A549 (cell line): ENCODE measurements around the gene RHAG. TPM values are rescaled to one million over a fixed set of nuclear protein-coding genes. Genes with fewer than 3 reads are reported as not detected.

Experiments
- ATAC-seq, 2 experiments: fragments of 200-7000 bp in 1 of 2; fragments of >200 bp in 1 of 2; cut with Nextera tagmentation in 1 of 2; cut with Tn5 transposase in 1 of 2; 3 replicates each; pipeline versions ENCODE4 v1.8.0 to v1.9.1; 2018 to 2020; ENCODE audit warnings: mild to moderate bottlenecking in 1 of 2, moderate library complexity in 1 of 2
- CTCF ChIA-PET: fragments of 300-600 bp; sonication (Branson Sonifier 250); formaldehyde crosslinking; extraction: SDS; loops from one replicate; lab custom pipeline; 2021; ENCODE audit warnings: antibody characterized with exemption, inconsistent platforms; lab: Yijun Ruan, JAX
- POLR2A ChIA-PET: fragments of 350-600 bp; formaldehyde crosslinking; extraction: SDS; loops from one replicate; lab custom pipeline; 2021; ENCODE audit warnings: antibody characterized with exemption, inconsistent platforms; lab: Yijun Ruan, JAX
- DNase-seq, 2 experiments: peaks; one replicate each; pipeline versions ENCODE4 v3.0.0 to v3.0.0-alpha.2; 2011 to 2016; ENCODE audit warnings: low read depth in 1 of 2, low spot score in 1 of 2
- FAIRE-seq: peaks from 2 replicates; lab custom pipeline; 2011; peaks lifted over from hg19 to GRCh38; lab: Jason Lieb, UNC
- H3K27ac ChIP-seq, 2 experiments: fragments of >200 bp; sonication (Bioruptor Twin); formaldehyde crosslinking; 3 replicates each; pipeline ENCODE4 v1.5.1; 2016 to 2017
- H3K4me1 ChIP-seq: fragments of >200 bp; sonication (Bioruptor Twin); formaldehyde crosslinking; 3 replicates; pipeline ENCODE4 v1.6.1; 2016
- H3K4me2 ChIP-seq: fragments of >200 bp; sonication (Bioruptor Twin); formaldehyde crosslinking; 3 replicates; pipeline ENCODE4 v1.6.1; 2016
- H3K4me3 ChIP-seq: fragments of >200 bp; sonication (Bioruptor Twin); formaldehyde crosslinking; 3 replicates; pipeline ENCODE4 v1.5.1; 2016
- H3K9me3 ChIP-seq: fragments of >200 bp; sonication (Bioruptor Twin); formaldehyde crosslinking; 3 replicates; pipeline ENCODE4 v1.6.1; 2016
- BCL3 ChIP-seq: fragments of >200 bp; sonication (Bioruptor Twin); formaldehyde crosslinking; IDR thresholded peaks from 3 replicates; pipeline ENCODE4 v1.6.1; 2016
- BHLHE40 ChIP-seq: IDR thresholded peaks from 2 replicates; pipeline ENCODE4 v1.6.1; 2012; ENCODE audit warnings: low read depth, low read length, inconsistent platforms
- CHD4 ChIP-seq: fragments of 200-600 bp; sonication (generic); IDR thresholded peaks from 2 replicates; pipeline ENCODE4 v1.6.1; 2016; ENCODE audit warnings: antibody characterized with exemption, mild to moderate bottlenecking, borderline replicate concordance
- E2F6 ChIP-seq: IDR thresholded peaks from 2 replicates; pipeline ENCODE4 v1.6.1; 2012; ENCODE audit warnings: low read depth, borderline replicate concordance
- EHF ChIP-seq: fragments of 250-450 bp; sonication (Bioruptor Pico); IDR thresholded peaks from 2 replicates; pipeline ENCODE4 v1.5.0; 2020; ENCODE audit warnings: mild to moderate bottlenecking
- EHMT2 ChIP-seq: fragments of 200-600 bp; sonication (generic); IDR thresholded peaks from 2 replicates; pipeline ENCODE4 v1.6.1; 2016; ENCODE audit warnings: antibody characterized with exemption, low read depth, mild to moderate bottlenecking, moderate library complexity
- EP300 ChIP-seq, 2 experiments: fragments of >200 bp; sonication (Bioruptor Twin); formaldehyde crosslinking; IDR thresholded peaks; 2 replicates in 1 of 2; 3 replicates in 1 of 2; pipeline ENCODE4 v1.6.1; 2016 to 2017
- ESRRA ChIP-seq: fragments of 150-350 bp; IDR thresholded peaks from 2 replicates; pipeline ENCODE4 v1.6.1; 2014; ENCODE audit warnings: mild to moderate bottlenecking, low read length, borderline replicate concordance
- FOSL2 ChIP-seq, 2 experiments: fragments of 450-650 bp in 1 of 2; fragments of >200 bp in 1 of 2; sonication (Bioruptor Twin) in 1 of 2; formaldehyde crosslinking; IDR thresholded peaks; 2 replicates each; pipeline versions ENCODE4 v1.5.0 to v1.6.1; 2016 to 2020; ENCODE audit warnings: mild to moderate bottlenecking in 1 of 2, moderate library complexity in 1 of 2
- GATA3 ChIP-seq: IDR thresholded peaks from 2 replicates; pipeline ENCODE4 v1.6.1; 2012; ENCODE audit warnings: borderline replicate concordance
- HDAC2 ChIP-seq: fragments of 200-600 bp; sonication (generic); IDR thresholded peaks from 2 replicates; pipeline ENCODE4 v1.6.1; 2016
- HOXB13 ChIP-seq: fragments of 250-450 bp; sonication (Bioruptor Pico); IDR thresholded peaks from 2 replicates; pipeline ENCODE4 v1.5.0; 2020; ENCODE audit warnings: low read depth, mild to moderate bottlenecking, moderate library complexity
- JUN ChIP-seq, 2 experiments: fragments of >200 bp; sonication (Bioruptor Twin); formaldehyde crosslinking; IDR thresholded peaks; 2 replicates in 1 of 2; 3 replicates in 1 of 2; pipeline ENCODE4 v1.6.1; 2016 to 2017
- KDM5A ChIP-seq: fragments of 200-600 bp; sonication (generic); IDR thresholded peaks from 2 replicates; pipeline ENCODE4 v1.6.1; 2016; ENCODE audit warnings: antibody characterized with exemption, mild to moderate bottlenecking
- MAFK ChIP-seq: fragments of 450-650 bp; IDR thresholded peaks from 2 replicates; pipeline ENCODE4 v1.6.1; 2014; ENCODE audit not compliant: partially characterized antibody
- MAZ ChIP-seq: fragments of 150-350 bp; IDR thresholded peaks from 2 replicates; pipeline ENCODE4 v1.6.1; 2014; ENCODE audit warnings: antibody characterized with exemption, low read depth, low read length, borderline replicate concordance
- NFE2L2 ChIP-seq: fragments of 150-350 bp; conservative IDR thresholded peaks from 2 replicates; pipeline ENCODE4 v1.6.1; 2014; ENCODE audit warnings: low read length
- NPAS2 ChIP-seq: fragments of 250-450 bp; sonication (Bioruptor Pico); IDR thresholded peaks from 2 replicates; pipeline ENCODE4 v1.8.0; 2022; ENCODE audit warnings: mild to moderate bottlenecking, moderate library complexity, borderline replicate concordance
- RNF2 ChIP-seq: fragments of 200-600 bp; sonication (generic); IDR thresholded peaks from 2 replicates; pipeline ENCODE4 v1.6.1; 2016; ENCODE audit warnings: low read depth, mild to moderate bottlenecking, antibody characterized with exemption, moderate library complexity, borderline replicate concordance
- SMC3 ChIP-seq: fragments of >200 bp; sonication (Bioruptor Twin); formaldehyde crosslinking; IDR thresholded peaks from 3 replicates; pipeline ENCODE4 v1.6.1; 2018; ENCODE audit warnings: inconsistent platforms
- WGBS: methylation state at CpG from one replicate; pipeline ENCODE4 v1.1.6; 2017; ENCODE audit errors: missing lambda C conversion rate; 5-methylcytosine and 5-hydroxymethylcytosine counted together
- polyA plus RNA-seq, 4 experiments: library from polyadenylated mRNA; depleted of rRNA in 3 of 4; stranded (reverse); fragments of >200 nt; fragmentation: RNase III in 1 of 4; extraction: RNeasy Plus Mini Kit Qiagen cat#74134 plus additional on column Dnase treatment in 1 of 4; gene quantifications; 2 replicates in 3 of 4; 3 replicates in 1 of 4; pipeline ENCODE4 v1.2.3, GENCODE V29; 2011 to 2017
- TF ChIP-seq, protein P1 (sequence below): IDR thresholded peaks from 2 replicates; pipeline ENCODE4 v1.6.1; 2012
- TF ChIP-seq, protein P2 (sequence below): fragments of 250-450 bp; sonication (Bioruptor Pico); IDR thresholded peaks from 2 replicates; pipeline ENCODE4 v1.5.0; 2020; ENCODE audit warnings: low read depth, mild to moderate bottlenecking, moderate library complexity
- TF ChIP-seq, protein P3 (sequence below): fragments of 450-650 bp; IDR thresholded peaks from 2 replicates; pipeline ENCODE4 v1.6.1; 2014; ENCODE audit warnings: antibody characterized with exemption
- TF ChIP-seq, protein P4 (sequence below): fragments of >200 bp; sonication (Bioruptor Twin); formaldehyde crosslinking; IDR thresholded peaks from 3 replicates; pipeline ENCODE4 v1.5.1; 2016

RHAG gene
- polyA plus RNA-seq, 2 of the 4 experiments (the other 2 are of a cell fraction) = 0.05 TPM; not detected in 1

DNA sequence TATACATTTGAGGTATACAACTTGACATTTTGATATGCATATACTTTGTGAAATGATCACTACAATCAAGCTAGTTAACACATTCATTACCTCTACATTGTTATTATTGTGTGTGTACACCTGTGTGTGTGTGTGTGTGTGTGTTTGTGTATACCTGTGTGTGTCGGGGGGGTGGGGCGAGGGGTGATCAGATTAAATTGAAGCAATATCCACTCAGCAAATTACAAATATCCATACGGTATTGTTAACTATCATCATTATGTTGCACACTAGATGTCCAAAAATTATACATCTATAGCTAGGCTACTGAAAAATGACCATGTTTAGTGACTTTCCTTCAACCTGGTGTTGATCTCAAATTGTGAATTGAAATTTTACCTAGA lies 1.8 kb downstream of the RHAG start:
- FAIRE-seq (no peak), DNase-seq (no peak), ATAC-seq (no peak)
- H3K9me3 ChIP-seq = no peaks in the 10 kb centered on the region
- no peaks in the 10 kb centered on the region for H3K4me1 ChIP-seq
- TF ChIP-seq CHD4 = no peak
- no peak for TF ChIP-seq FOSL2 (IDR thresholded peaks at IDR 0.05)
- TF ChIP-seq FOSL2 (CRISPR knock-in tag; IDR thresholded peaks at IDR 0.05) = no peak
- TF ChIP-seq EHF (CRISPR knock-in tag) = no peak
- H3K27ac ChIP-seq = no peak overlapping the region
- CTCF ChIA-PET = interaction anchor here (2.4 kb wide), 1 partner anchor 12 kb away, joined by 10 read pairs; no protein-coding TSS in a partner anchor
- POLR2A ChIA-PET = no interaction called here
- H3K4me3 ChIP-seq = no peak overlapping the region
- WGBS = 43% methylated on average over 3 of the region's 3 CpGs
- no peak overlapping the region for H3K4me2 ChIP-seq

GRCh38 chr6:49634092-49634835 lies 2.4 kb downstream of the RHAG start:
- ATAC-seq = no peak
- H3K9me3 ChIP-seq = no peaks in the 10 kb centered on the region
- no peak for FAIRE-seq
- CTCF ChIA-PET = interaction anchor here (2.4 kb wide), 1 partner anchor 11 kb away, joined by 10 read pairs; no protein-coding TSS in a partner anchor
- H3K27ac ChIP-seq = no peak overlapping the region
- no peak overlapping the region for H3K4me3 ChIP-seq
- POLR2A ChIA-PET = no interaction called here
- no peak for DNase-seq
- 46% methylated on average over 6 of the region's 6 CpGs for WGBS
- no peaks in the 10 kb centered on the region for H3K4me1 ChIP-seq
- TF ChIP-seq BHLHE40 (no peak), MAZ (no peak), MAFK (no peak), CHD4 (no peak), NPAS2 (CRISPR knock-in tag) (no peak), EP300 (IDR thresholded peaks at IDR 0.05) (no peak), NFE2L2 (no peak), KDM5A (no peak)
- TF ChIP-seq, protein P1, sequence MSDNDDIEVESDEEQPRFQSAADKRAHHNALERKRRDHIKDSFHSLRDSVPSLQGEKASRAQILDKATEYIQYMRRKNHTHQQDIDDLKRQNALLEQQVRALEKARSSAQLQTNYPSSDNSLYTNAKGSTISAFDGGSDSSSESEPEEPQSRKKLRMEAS = no peak
- TF ChIP-seq, protein P2, sequence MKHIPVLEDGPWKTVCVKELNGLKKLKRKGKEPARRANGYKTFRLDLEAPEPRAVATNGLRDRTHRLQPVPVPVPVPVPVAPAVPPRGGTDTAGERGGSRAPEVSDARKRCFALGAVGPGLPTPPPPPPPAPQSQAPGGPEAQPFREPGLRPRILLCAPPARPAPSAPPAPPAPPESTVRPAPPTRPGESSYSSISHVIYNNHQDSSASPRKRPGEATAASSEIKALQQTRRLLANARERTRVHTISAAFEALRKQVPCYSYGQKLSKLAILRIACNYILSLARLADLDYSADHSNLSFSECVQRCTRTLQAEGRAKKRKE (CRISPR knock-in tag) = no peak
- TF ChIP-seq, protein P3, sequence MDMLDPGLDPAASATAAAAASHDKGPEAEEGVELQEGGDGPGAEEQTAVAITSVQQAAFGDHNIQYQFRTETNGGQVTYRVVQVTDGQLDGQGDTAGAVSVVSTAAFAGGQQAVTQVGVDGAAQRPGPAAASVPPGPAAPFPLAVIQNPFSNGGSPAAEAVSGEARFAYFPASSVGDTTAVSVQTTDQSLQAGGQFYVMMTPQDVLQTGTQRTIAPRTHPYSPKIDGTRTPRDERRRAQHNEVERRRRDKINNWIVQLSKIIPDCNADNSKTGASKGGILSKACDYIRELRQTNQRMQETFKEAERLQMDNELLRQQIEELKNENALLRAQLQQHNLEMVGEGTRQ = no peak
- H3K4me2 ChIP-seq = no peak overlapping the region

DNA sequence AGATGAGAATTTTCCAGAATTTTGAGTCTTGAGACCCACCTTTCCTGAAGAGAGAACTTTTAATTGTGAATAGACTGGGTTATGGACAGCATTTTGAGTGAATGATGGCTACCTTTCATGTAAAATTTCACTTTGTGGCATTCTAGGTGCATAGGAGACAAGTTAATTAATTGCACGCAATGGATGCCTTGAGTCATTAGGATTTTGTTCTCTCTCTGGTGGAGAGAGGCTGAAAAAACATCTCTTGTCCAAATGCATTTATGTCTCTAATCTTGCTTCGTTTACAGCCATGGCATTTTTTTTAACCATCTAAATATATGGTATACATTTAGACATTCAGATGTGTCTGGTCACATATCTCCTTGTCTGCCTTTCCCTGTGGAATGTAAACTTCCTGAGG lies 3.1 kb downstream of the RHAG start:
- DNase-seq (no peak), ATAC-seq (no peak), FAIRE-seq (no peak)
- CTCF ChIA-PET = no interaction called here
- Histone ChIP-seq H3K4me2 (no peak overlapping the region), H3K4me1 (no peaks in the 10 kb centered on the region), H3K4me3 (no peak overlapping the region), H3K9me3 (no peaks in the 10 kb centered on the region), H3K27ac (no peak overlapping the region)
- 46% methylated on average over 2 of the region's 2 CpGs for WGBS
- TF ChIP-seq GATA3 (no peak), MAFK (no peak), EHMT2 (no peak), BCL3 (no peak), HDAC2 (no peak), RNF2 (no peak), JUN (IDR thresholded peaks at IDR 0.05) (no peak), NPAS2 (CRISPR knock-in tag) (no peak), E2F6 (no peak), SMC3 (no peak), HOXB13 (CRISPR knock-in tag) (no peak), ESRRA (no peak)
- TF ChIP-seq, protein P4, sequence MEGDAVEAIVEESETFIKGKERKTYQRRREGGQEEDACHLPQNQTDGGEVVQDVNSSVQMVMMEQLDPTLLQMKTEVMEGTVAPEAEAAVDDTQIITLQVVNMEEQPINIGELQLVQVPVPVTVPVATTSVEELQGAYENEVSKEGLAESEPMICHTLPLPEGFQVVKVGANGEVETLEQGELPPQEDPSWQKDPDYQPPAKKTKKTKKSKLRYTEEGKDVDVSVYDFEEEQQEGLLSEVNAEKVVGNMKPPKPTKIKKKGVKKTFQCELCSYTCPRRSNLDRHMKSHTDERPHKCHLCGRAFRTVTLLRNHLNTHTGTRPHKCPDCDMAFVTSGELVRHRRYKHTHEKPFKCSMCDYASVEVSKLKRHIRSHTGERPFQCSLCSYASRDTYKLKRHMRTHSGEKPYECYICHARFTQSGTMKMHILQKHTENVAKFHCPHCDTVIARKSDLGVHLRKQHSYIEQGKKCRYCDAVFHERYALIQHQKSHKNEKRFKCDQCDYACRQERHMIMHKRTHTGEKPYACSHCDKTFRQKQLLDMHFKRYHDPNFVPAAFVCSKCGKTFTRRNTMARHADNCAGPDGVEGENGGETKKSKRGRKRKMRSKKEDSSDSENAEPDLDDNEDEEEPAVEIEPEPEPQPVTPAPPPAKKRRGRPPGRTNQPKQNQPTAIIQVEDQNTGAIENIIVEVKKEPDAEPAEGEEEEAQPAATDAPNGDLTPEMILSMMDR = no peak
- TF ChIP-seq, protein P1 = no peak
- TF ChIP-seq, protein P2 (CRISPR knock-in tag) = no peak
- POLR2A ChIA-PET = no interaction called here
